HCT116 (cell line): ENCODE measurements around the gene MCM9.

ENCODE experiments used
- CEBPB ChIP-seq: IDR thresholded peaks from 2 replicates; pipeline ENCODE4 v1.6.1; 2012; ENCODE audit warnings: low read depth
- CTCF ChIP-seq, 3 experiments: fragments of 200-600 bp in 1 of 3; sonication (generic) in 1 of 3; IDR thresholded peaks in 2 of 3; conservative IDR thresholded peaks in 1 of 3; 2 replicates each; pipeline ENCODE4 v1.5.1; 2012 to 2017; ENCODE audit warnings: low read depth in 2 of 3, low read length in 2 of 3, antibody characterized with exemption in 1 of 3, borderline replicate concordance in 1 of 3, control low read depth in 1 of 3, mild to moderate bottlenecking in 1 of 3, mixed read lengths in 1 of 3, mixed run types in 1 of 3, moderate library complexity in 1 of 3; ENCODE audit not compliant: insufficient read depth in 1 of 3
- EZH2 ChIP-seq: fragments of 200-600 bp; sonication (generic); IDR thresholded peaks from 2 replicates; pipeline ENCODE4 v1.6.1; 2017; ENCODE audit warnings: antibody characterized with exemption, mixed run types
- JUND ChIP-seq: IDR thresholded peaks from 2 replicates; pipeline ENCODE4 v1.6.1; 2012
- POLR2A ChIP-seq: IDR thresholded peaks from 2 replicates; pipeline ENCODE4 v1.7.0; 2011; ENCODE audit warnings: borderline replicate concordance; ENCODE audit not compliant: insufficient read depth, insufficient read length; ENCODE audit errors: extremely low read depth
- POLR2AphosphoS5 ChIP-seq: IDR thresholded peaks from 2 replicates; pipeline ENCODE4 v1.6.1; 2011; ENCODE audit warnings: mild to moderate bottlenecking, low read depth, low read length, moderate library complexity
- SRF ChIP-seq: IDR thresholded peaks from 2 replicates; pipeline ENCODE4 v1.6.1; 2012; ENCODE audit warnings: low read depth

GRCh38 chr6:118843685-118844390 lies 91.1 kb downstream of the MCM9 start:
- TF ChIP-seq POLR2A (no peak), CEBPB (no peak), JUND (no peak), CTCF (IDR thresholded peaks at IDR 0.05 in 2 of 3, conservative IDR thresholded peaks at IDR 0.05 in 1 of 3; ENCODE audit: borderline replicate concordance in 1 of 3, insufficient read depth in 1 of 3, low read depth in 2 of 3, low read length in 2 of 3) (no peak), SRF (no peak), POLR2AphosphoS5 (no peak), EZH2 (no peak)
